A549 treated with ZK216348 at 1 μM for 4 hours (cell line): ENCODE measurements around the gene PKNOX1. TPM values are rescaled to one million over a fixed set of nuclear protein-coding genes. Genes with fewer than 3 reads are reported as not detected.

Experiments used
- total RNA-seq: library from RNA; stranded (reverse); fragments of 200-300 nt; extraction: Qiagen RNA extraction; gene quantifications from 5 replicates; pipeline ENCODE4 v1.2.3, GENCODE V29; 2022; ENCODE audit warnings: low read depth

The PKNOX1 gene, protein sequence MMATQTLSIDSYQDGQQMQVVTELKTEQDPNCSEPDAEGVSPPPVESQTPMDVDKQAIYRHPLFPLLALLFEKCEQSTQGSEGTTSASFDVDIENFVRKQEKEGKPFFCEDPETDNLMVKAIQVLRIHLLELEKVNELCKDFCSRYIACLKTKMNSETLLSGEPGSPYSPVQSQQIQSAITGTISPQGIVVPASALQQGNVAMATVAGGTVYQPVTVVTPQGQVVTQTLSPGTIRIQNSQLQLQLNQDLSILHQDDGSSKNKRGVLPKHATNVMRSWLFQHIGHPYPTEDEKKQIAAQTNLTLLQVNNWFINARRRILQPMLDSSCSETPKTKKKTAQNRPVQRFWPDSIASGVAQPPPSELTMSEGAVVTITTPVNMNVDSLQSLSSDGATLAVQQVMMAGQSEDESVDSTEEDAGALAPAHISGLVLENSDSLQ
- total RNA-seq = 4.7 to 8.6 TPM (median 6.2 TPM) in 5 replicates

DNA sequence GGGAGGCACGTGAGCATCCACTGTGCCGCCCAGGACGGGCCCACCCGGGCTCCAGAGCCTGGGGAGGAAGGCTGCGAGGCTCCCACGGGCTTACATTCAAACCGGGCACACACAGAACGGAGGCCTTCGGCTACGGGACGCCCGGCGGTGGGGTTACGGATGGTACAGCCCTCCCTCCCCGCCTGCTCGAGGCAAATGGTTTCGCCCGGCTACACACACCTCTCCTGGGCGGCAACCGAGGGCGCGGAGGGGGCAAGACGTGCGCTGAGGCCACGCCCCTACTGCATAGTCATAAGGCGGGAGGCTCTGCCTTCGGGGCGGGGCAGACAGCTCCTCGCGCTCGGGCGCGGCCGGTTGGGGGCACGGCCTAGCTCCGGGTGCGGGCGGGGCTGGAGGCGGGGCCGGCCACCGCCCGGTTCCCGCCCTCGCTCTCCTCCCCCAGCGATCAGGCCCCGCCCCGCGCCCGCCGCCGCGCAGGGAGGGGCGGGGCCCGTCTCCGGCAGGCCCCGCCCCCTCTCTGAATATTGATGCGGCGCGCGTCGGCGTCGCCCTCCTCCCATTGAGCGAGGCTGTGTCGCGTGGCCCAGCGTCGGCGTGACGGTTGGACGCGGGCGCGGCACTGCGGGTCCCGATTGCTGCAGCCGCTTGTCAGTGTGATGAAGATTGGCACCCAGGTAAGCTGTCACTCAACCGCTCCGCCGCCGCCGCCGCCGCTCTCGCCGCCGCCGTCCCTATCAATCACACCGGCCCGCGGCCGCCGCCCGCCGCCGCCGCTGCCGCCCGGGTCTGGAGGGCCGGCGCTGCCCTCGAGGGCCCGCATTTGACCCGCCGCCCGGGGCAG, at the start of gene PKNOX1:
TSS of gene PKNOX1 (plus strand) at position 572 of the 841 bp plus-strand sequence. CDS start 29,820 bp downstream, outside the sequence.

GRCh38 chr21:42925114-42925926, 49.0 kb upstream of the PKNOX1 start, which contains the start of gene ERVH48-1:
ERVH48-1 (minus strand) TSS chr21:42925630; CDS start chr21:42919006, 6,624 bp downstream.

DNA sequence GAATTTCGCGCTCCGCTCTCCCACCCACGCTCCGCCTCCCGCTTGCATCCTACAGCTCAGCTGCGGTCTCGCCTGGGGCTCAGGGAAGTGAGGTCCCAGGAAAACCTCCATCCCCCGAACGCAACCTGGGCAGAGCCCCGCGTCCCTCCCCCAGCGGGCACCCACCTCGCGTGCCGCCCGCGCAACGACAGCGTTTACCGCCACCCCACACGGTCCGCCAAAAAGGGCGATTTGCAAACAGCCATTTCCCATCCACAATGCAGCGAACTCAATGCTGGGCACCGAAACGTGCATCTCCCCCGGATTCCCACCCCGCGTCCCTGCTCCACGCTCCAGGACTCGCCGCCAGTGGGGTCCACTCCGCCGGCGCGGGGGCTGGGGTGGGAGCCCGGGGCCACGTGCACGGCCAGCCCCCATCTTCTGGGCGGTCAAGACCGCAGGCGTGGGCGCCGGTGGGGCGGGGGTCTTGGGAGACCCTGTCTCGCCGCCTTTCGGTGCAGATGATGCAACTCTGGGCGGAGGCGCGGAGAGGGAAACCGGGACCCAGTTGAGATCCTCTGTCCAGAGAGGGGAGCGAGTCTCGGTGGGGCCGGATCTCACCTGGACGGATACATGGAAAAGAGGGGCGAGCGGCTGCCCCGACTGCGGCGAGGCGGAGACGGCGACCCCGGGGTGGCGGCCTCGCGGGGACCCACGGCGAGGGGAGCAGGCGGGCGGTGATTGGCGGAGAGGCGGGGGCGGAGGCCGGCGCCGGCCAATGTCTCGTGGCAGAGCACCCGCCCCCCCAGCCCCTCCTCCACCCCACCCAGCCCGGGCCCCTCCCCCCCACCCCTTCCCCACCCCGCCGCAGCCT, 101.0 kb downstream of the PKNOX1 start, which contains the start of gene CBS:
TSS of gene CBS (minus strand) at position 666 of the 853 bp plus-strand sequence. CDS start 3,642 bp downstream, outside the sequence.

Other genes with a start within 250 kb of the PKNOX1 start
- gene WDR4, start 95.0 kb upstream of the PKNOX1 start, total RNA-seq = 14.9 to 34.2 TPM (median 33.4 TPM) in 5 replicates
- gene NDUFV3, start 81.3 kb upstream of the PKNOX1 start, total RNA-seq = 19.6 to 22.6 TPM (median 20.8 TPM) in 5 replicates
- not detected in 5 replicates for gene ERVH48-1, start 48.9 kb upstream of the PKNOX1 start, total RNA-seq
- gene CBS, start 101.3 kb downstream of the PKNOX1 start, total RNA-seq = 11.5 to 12.9 TPM (median 11.9 TPM) in 5 replicates
- gene U2AF1, start 133.0 kb downstream of the PKNOX1 start, total RNA-seq = 42.9 to 82.3 TPM (median 60.1 TPM) in 5 replicates
- not detected in 5 replicates for gene CRYAA, start 194.4 kb downstream of the PKNOX1 start, total RNA-seq